LoVo (cell line): ENCODE data around the gene PITX2.
A peak's percentile ranks its signal among the peaks of the same experiment; 100 is the strongest.

Source experiments
- DNase-seq: peaks from one replicate; pipeline ENCODE4 v3.0.0-alpha.2; 2016; ENCODE audit warnings: low spot score

The PITX2 gene

GRCh38 chr4:110622841-110623717 is at the start of gene PITX2:
PITX2 (minus strand) TSS chr4:110623077; CDS start chr4:110622460, 617 bp downstream.
- DNase-seq: peak; percentile 95

DNA sequence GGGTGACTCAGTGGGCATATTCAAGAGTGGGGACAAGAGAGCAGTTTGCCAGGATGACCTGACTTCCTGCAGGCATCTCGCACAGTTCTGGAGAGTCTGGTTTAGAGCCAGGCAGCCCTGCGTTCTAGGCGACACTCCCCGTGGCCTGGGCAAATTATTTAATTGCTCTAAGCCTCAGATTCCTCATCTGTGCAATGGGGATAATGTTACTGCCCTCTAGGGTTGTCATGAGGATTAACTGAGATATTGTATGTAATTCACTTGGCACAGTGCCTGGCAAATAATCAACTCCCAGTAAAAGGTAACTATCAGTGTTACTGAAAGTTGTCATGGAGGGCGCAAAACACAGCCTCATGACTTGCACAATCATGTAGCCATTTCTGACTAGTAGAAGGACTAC is 48.8 kb upstream of the PITX2 start:
- peak; percentile 50 for DNase-seq

GRCh38 chr4:110669663-110670062 is 46.8 kb upstream of the PITX2 start:
- peak; percentile 67 for DNase-seq

GRCh38 chr4:110668463-110669235 is 45.8 kb upstream of the PITX2 start:
- peak; percentile 48 for DNase-seq

- peak; percentile 26 for DNase-seq
Observed at GRCh38 chr4:110667670-110668069, 44.8 kb upstream of the PITX2 start.

DNA sequence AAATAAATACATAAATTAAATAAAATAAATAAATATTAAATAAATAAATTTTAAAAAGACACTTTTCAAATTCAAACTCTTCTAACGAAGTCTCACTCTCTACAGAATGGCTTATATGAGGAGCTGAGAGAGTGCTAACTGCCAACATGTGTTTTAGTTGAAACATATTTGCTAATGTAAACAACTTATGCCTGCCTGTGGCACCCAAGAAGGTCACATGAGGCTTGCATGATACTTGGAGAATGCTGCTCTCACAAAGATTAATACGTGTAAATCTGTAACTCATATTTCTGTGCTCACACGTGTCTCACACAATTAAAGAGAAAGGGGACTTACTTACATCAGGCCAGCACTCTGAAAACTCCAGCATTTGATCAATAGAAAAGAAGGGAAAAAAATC is 43.2 kb upstream of the PITX2 start:
- DNase-seq: no peak

- DNase-seq: peak; percentile 74
Observed at GRCh38 chr4:110663738-110664444, 41.0 kb upstream of the PITX2 start.

DNA sequence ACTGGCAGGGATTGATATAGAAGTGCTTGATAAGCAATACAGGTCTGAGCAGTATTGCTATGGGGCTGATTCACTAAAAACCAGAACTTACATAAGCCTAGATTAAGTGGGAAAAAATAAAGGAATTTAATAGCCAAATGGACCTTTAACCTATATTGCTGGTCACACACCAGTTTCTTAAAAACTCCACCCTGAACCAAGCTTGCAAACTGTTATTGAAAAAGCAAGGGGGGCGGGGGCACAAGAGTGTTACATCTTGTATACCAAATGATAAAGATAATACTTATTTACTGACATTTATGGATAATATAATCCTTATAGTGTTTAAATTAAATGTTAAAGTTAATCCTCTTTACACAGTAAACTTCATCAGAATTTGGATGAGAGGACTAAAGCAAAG is 40.3 kb upstream of the PITX2 start:
- peak; percentile 32 for DNase-seq

DNA sequence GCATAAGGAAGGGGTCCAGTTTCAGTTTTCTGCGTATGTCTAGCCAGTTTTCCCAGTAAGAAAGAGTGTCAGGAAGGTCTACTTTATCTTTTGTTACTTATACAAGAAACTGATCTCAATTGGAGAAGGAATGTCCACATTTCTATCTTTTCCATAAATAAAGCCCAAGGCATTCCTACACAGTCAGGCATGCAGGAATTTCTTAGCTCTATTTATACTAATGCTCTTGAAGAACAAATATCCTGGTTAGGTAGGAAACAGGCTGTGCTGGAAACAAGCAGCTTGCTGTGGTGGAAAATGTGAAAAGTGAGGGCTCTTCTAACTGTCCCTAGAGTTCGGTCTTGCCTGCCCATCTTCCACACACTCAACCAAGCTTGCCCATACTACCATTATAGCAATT is 37.9 kb upstream of the PITX2 start:
- no peak for DNase-seq

- DNase-seq: no peak
Observed at GRCh38 chr4:110654254-110654635, 31.4 kb upstream of the PITX2 start.

DNA sequence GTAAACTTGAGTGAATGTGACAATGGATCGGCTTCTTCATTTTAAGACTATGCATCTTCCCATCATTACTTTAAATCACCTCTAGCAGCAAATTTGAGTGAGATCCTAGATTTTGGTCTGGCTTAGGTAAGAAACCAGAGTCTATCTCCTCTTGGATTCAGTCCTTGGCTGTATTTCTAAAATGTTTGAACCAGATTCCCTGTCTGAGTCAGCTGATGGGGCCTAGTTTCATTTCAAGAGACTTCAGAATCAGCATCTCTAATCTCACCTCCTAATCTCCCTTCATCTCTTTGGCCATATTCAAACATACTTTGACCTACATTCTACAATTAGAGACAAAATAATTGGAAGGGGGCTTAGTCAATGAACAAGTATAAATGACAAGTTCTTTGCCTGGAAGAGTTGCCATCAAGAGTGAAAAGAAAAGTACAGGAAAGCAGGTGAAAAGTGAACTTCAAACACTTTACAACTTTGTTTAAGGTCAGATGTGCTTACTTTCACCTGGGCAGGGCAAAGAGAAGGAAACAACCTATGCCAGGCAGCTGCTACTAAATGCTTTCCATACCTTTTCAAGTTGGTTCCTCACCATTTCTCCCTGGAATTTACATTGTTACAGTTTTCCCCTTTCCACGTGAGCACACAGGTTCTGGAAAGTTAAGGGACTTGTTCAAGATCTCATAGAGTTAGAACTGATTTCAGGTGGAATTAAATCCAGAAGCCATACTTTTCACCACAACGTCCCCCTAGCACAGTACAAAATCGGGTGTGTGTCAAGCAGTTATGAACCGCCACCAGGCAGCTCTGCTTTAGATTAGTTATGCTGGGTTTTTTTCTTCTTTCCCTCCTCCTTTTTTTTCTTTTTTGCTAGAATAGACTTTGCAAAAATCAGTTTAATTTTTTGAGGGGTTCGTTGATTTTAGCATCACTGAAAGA is 30.7 kb upstream of the PITX2 start:
- DNase-seq: peak; percentile 61

DNA sequence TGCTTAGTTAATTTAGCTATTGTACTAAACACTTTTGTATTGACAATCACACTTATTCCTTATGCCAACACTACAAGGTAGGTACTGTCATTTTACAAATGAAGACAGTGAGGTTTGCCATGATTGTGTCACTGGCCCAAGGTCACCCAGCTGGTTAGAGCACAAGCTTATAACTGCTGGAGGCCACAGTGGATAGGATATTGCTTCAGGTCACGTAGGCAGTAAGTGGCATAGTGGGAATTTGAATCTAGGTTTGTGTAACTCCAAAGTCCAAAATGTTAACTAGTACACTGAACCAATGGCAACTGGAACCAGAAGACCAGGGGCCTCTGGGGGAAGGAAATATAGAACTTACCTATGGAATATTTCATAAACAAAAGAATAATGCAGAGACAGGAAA is 21.1 kb upstream of the PITX2 start:
- DNase-seq: no peak

DNA sequence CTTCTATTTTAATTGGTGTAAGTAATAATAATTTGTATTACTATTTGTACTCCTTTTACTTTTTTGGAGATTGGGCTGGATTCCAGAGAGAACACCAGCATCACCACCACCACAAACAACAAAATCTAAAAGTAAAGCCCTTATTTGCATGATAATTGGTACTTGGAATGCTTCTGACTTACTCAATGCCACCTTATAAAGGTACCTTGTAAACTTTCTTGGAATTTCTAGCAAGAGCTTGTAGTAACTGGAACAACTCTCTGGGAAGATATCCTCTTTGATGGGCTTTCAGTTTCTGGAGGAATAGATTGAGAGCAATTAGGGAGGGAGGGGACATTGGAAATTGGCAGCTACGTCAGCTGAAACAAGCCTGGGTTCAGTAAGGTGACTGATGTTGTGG is 20.2 kb upstream of the PITX2 start:
- no peak for DNase-seq

DNA sequence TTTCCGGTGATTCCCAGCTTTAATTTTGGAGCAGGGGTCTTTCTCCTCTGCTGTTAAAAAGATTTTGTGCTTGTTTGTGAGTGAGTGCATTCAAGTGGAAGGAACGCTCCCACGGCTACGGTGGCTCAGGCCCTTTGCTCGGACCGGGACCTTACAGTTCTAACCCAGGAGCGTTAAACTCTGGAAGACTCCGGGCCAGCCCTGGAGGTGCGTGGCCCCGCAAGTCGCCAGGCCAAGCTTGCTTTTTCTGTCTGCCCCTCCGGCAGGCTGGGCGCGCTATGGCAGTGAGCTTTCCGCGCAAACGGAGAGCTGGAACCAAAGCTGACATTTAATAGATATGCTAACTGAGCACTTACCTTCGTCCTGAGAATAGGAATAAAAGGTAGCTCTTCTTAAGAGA is 18.3 kb upstream of the PITX2 start:
- DNase-seq: no peak

DNA sequence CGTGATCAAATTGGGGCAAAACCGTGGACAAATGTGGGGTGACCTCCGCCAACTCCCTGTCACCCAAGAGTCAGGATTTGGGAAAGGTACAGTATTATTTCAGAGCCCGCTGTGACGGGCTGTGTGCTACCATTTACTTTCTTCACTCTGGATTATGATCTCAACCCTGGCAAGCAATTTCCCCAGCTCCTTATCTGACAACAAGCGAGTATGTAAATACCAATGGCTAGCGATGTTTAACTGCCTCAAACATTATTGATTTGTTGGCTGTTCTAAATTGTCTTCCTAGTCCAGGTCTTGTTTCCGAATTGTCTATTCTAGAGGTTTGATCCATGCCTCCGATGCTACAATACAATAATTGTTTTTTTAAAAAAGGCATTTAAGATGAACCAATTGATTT is 17.7 kb upstream of the PITX2 start:
- DNase-seq: no peak

DNA sequence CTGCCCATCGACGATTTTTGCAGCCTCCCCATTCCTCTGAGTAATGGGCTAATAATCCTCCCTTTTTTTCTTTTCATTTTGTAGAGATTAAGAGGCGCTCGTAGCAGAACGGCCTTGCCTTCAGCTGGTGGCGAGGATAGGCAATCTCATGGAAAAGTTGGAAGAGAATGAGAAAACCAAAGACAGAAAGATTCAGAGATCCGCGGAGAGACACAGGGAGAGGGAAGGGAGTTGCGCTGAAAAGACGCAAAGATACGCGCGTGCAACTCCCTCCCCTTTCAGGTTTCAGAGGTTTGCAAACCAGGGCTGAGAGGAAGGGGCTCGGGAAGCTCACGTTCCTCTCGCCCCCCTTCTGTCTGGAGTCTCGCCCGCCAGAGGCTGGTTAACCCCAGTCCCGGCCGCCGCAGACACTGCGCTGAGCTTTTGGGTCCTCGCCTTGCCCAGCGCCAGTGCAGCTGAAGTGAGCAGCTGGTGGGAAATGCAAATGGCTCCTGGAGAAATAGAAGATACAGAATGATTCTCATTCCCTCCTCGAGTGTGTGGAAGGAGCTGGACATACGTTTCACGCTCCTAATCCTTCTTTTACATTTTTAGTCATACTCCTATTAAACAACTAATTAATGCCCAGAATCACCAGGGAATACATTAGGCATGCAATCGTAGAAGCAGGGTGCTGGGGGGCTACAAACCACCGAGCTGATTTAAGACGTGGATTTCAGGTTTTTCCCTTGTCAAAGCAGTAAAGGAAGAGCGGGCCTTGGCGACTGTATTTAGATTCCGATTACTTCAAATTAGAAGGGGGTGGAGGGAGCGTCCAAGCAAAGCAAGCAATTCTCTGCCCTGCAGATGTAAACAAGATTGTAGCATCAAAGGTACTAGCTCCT is 16.6 kb upstream of the PITX2 start:
- no peak for DNase-seq

- no peak for DNase-seq
Observed at GRCh38 chr4:110638089-110638746, 15.3 kb upstream of the PITX2 start.

DNA sequence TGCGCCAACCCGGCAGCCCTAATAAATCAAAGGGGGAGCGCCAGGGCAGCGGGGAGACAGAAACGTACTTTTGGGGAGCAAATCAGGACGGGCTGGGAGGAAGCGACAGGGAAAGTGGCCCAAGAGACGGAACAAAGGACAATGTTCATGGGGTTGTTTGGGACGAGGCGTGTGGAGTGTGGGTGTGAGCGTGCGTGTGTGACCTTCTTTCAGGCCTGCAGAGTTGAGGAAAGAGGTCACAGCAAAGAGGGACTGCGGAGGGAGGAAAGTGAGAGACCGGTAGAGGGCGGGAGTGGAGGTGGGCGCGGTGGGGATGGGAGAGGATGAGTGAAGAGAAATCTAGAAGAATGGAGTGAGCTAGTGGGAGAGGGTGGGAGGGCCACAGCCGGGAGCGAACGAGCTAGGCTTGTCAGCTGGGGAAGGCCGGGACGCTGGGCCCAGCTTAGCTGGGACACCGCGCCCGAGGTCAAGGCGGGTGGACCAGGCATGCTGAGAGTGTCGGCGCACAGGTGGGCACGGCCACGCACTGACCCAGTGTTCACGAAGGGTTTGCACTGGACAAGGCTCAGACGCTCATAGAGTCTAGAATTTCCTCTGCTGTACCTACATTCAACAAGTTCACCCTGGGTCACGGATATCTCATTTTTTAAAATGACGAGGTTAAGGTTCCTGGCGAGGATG is 14.7 kb upstream of the PITX2 start:
- DNase-seq: no peak

- DNase-seq: peak; percentile 82
Observed at GRCh38 chr4:110636680-110637407, 14.0 kb upstream of the PITX2 start.
